ENCODE results near the gene GRAMD1A.

DNA sequence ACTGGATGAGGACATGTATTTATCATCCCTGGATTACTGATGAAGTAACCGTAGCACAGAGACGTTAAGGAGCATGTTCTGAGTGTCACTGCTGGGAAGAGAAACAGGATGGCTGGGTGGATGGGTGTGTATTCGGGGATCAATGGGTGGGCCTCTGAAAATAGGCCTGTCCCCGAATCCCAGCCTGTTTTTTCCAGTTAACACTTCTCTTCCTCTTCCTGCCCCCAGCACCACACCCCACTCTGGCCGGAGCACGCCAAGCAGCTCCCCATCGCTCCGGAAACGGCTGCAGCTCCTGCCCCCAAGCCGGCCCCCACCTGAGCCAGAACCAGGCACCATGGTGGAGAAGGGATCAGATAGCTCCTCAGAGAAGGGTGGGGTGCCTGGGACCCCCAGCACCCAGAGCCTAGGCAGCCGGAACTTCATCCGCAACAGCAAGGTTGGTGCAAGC lies 8.8 kb downstream of the GRAMD1A start:
- TF ChIP-seq, protein P1, sequence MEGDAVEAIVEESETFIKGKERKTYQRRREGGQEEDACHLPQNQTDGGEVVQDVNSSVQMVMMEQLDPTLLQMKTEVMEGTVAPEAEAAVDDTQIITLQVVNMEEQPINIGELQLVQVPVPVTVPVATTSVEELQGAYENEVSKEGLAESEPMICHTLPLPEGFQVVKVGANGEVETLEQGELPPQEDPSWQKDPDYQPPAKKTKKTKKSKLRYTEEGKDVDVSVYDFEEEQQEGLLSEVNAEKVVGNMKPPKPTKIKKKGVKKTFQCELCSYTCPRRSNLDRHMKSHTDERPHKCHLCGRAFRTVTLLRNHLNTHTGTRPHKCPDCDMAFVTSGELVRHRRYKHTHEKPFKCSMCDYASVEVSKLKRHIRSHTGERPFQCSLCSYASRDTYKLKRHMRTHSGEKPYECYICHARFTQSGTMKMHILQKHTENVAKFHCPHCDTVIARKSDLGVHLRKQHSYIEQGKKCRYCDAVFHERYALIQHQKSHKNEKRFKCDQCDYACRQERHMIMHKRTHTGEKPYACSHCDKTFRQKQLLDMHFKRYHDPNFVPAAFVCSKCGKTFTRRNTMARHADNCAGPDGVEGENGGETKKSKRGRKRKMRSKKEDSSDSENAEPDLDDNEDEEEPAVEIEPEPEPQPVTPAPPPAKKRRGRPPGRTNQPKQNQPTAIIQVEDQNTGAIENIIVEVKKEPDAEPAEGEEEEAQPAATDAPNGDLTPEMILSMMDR (IDR thresholded peaks at IDR 0.05 in 4 of 5, conservative IDR thresholded peaks at IDR 0.05 in 1 of 5) = no peak
- TF ChIP-seq POLR2A (IDR thresholded peaks at IDR 0.05) = no peak

Measured in gastrocnemius medialis (tissue), 4 donors.